CD4-positive, alpha-beta memory T cell (primary cell): ENCODE data around the gene ATAD2B. TPM values are rescaled to one million over a fixed set of nuclear protein-coding genes. Genes with fewer than 3 reads are reported as not detected.
A peak's percentile ranks its signal among the peaks of the same experiment; 100 is the strongest.

Experiments used
- CTCF ChIA-PET: fragments of 350-600 bp; sonication (Branson Sonifier 250); formaldehyde crosslinking; loops from one replicate; lab custom pipeline; 2021; ENCODE audit warnings: inconsistent platforms; ENCODE audit not compliant: partially characterized antibody; lab: Charles Lee
- POLR2A ChIA-PET: fragments of 350-600 bp; sonication (Branson Sonifier 250); formaldehyde crosslinking; loops from one replicate; lab custom pipeline; 2021; ENCODE audit not compliant: partially characterized antibody; lab: Charles Lee
- DNase-seq, 5 donors: peaks; one replicate each; pipeline versions ENCODE4 v3.0.0 to v3.0.0-alpha.2; 2020 to 2022; ENCODE audit warnings: mixed read lengths in 1 of 5
- H3K27ac ChIP-seq: one replicate; pipeline ENCODE4 v1.7.0; 2013; ENCODE audit warnings: low read depth, low read length
- H3K27me3 ChIP-seq: 2 replicates; pipeline ENCODE4 v1.7.0; 2013; ENCODE audit warnings: mild to moderate bottlenecking, low read length, moderate library complexity; ENCODE audit not compliant: insufficient read depth
- H3K36me3 ChIP-seq: 2 replicates; pipeline ENCODE4 v1.7.0; 2013; ENCODE audit warnings: mild to moderate bottlenecking, low read length, moderate library complexity; ENCODE audit not compliant: insufficient read depth
- H3K4me1 ChIP-seq: 2 replicates; pipeline ENCODE4 v1.7.0; 2013; ENCODE audit warnings: mild to moderate bottlenecking, low read length, moderate library complexity; ENCODE audit not compliant: insufficient read depth
- H3K4me3 ChIP-seq, 2 donors: one replicate each; pipeline ENCODE4 v1.7.0; 2013; ENCODE audit warnings: low read length in 2 of 2, mild to moderate bottlenecking in 1 of 2
- H3K9me3 ChIP-seq, 2 donors: one replicate each; pipeline ENCODE4 v1.7.0; 2013; ENCODE audit warnings: low read length in 2 of 2, control low read depth in 1 of 2; ENCODE audit not compliant: control insufficient read depth in 1 of 2
- H3K27ac Mint-ChIP-seq, 7 donors: one replicate each; pipeline ENCODE4 v1.8.0; 2020 to 2021; ENCODE audit warnings: mixed read lengths in 7 of 7, mild to moderate bottlenecking in 6 of 7, inconsistent platforms in 3 of 7, moderate library complexity in 3 of 7
- H3K27me3 Mint-ChIP-seq, 2 donors: one replicate each; pipeline ENCODE4 v1.8.0; 2020 to 2021; ENCODE audit warnings: mixed read lengths in 2 of 2
- H3K36me3 Mint-ChIP-seq, 2 donors: one replicate each; pipeline ENCODE4 v1.8.0; 2020 to 2021; ENCODE audit warnings: mixed read lengths in 2 of 2, inconsistent platforms in 1 of 2, mild to moderate bottlenecking in 1 of 2
- H3K4me1 Mint-ChIP-seq, 4 donors: one replicate each; pipeline ENCODE4 v1.8.0; 2020 to 2021; ENCODE audit warnings: mixed read lengths in 4 of 4, mild to moderate bottlenecking in 1 of 4
- H3K4me3 Mint-ChIP-seq, 8 donors: one replicate each; pipeline ENCODE4 v1.8.0; 2020 to 2021; ENCODE audit warnings: mixed read lengths in 8 of 8, mild to moderate bottlenecking in 7 of 8, moderate library complexity in 6 of 8, inconsistent platforms in 3 of 8
- H3K9me3 Mint-ChIP-seq, 8 donors: one replicate each; pipeline ENCODE4 v1.8.0; 2020 to 2021; ENCODE audit warnings: mixed read lengths in 8 of 8, mild to moderate bottlenecking in 5 of 8, inconsistent platforms in 3 of 8, moderate library complexity in 1 of 8
- intact Hi-C: fragments of 100-400 bp; cut with micrococcal nuclease; formaldehyde crosslinking; loops from one replicate; pipeline ENCODE4 v1.15.1; 2023
- polyA plus RNA-seq, 2 donors: library from polyadenylated mRNA; unstranded; fragments of 300-500 nt; fragmentation: Illumina TruSeq; gene quantifications; one replicate each; pipeline ENCODE4 v1.2.3, GENCODE V29; 2021
- total RNA-seq, 2 experiments: library from RNA; stranded (reverse); gene quantifications; one replicate each; pipeline ENCODE4 v1.2.3, GENCODE V29; 2021

Gene ATAD2B
- total and polyA plus RNA-seq, 4 experiments from 2014 or later: 3.8 to 44.4 (median 22.9) TPM

- Histone ChIP-seq H3K4me3 (no peak overlapping the region), H3K27me3 (no peaks in the 10 kb centered on the region), H3K4me1 (peaks cover 16% of the 10 kb centered on the region), H3K9me3 (no peaks in the 10 kb centered on the region), H3K36me3 (no peaks in the 10 kb centered on the region), H3K27ac (no peak overlapping the region)
- CTCF ChIA-PET: interaction anchor here (3.5 kb wide), 1 partner anchor 18 kb away, joined by 15 read pairs; the partner anchor contains the start of gene ATAD2B
- DNase-seq: no peak
- peaks cover 0 to 6% of the 10 kb centered on the region in 2 donors for H3K36me3 Mint-ChIP-seq
- intact Hi-C loops: loop anchor here (5.0 kb wide), 1 partner anchor 132 kb away; the partner anchor contains the start of gene SF3B6
- H3K4me1 Mint-ChIP-seq: peaks cover 16 to 37% (median 26%) of the 10 kb centered on the region in 4 donors
- no peak overlapping the region for H3K27ac Mint-ChIP-seq
- H3K4me3 Mint-ChIP-seq: no peak overlapping the region
- H3K27me3 Mint-ChIP-seq: no peaks in the 10 kb centered on the region
- no peaks in the 10 kb centered on the region for H3K9me3 Mint-ChIP-seq
- POLR2A ChIA-PET: interaction anchor here (2.7 kb wide), 1 partner anchor 18 kb away, joined by 17 read pairs; the partner anchor contains the start of gene ATAD2B
These were observed 18.1 kb upstream of the ATAD2B start for GRCh38 chr2:23944976-23945375.

- H3K4me3 Mint-ChIP-seq: no peak overlapping the region
- H3K27me3 Mint-ChIP-seq: no peaks in the 10 kb centered on the region
- Histone ChIP-seq H3K27me3 (no peaks in the 10 kb centered on the region), H3K27ac (no peak overlapping the region), H3K36me3 (no peaks in the 10 kb centered on the region), H3K4me1 (peaks cover 20% of the 10 kb centered on the region), H3K9me3 (no peaks in the 10 kb centered on the region), H3K4me3 (no peak overlapping the region)
- H3K4me1 Mint-ChIP-seq: peaks cover 15 to 41% (median 26%) of the 10 kb centered on the region in 4 donors
- no peak for DNase-seq
- H3K9me3 Mint-ChIP-seq: no peaks in the 10 kb centered on the region
- intact Hi-C loops: loop anchor here (5.0 kb wide), 1 partner anchor 133 kb away; the partner anchor contains the start of gene SF3B6
- ChIA-PET POLR2A (interaction anchor here (2.7 kb wide), 1 partner anchor 17 kb away, joined by 17 read pairs; the partner anchor contains the start of gene ATAD2B), CTCF (interaction anchor here (3.5 kb wide), 1 partner anchor 17 kb away, joined by 15 read pairs; the partner anchor contains the start of gene ATAD2B)
- peaks cover 0 to 11% of the 10 kb centered on the region in 2 donors for H3K36me3 Mint-ChIP-seq
- H3K27ac Mint-ChIP-seq: peak overlapping the region in 2 of 7 donors; percentile 3 to 45
These were observed 17.6 kb upstream of the ATAD2B start for GRCh38 chr2:23944527-23944926.

GRCh38 chr2:23943666-23944065 lies 16.7 kb upstream of the ATAD2B start:
- Histone ChIP-seq H3K27ac (no peak overlapping the region), H3K9me3 (no peaks in the 10 kb centered on the region), H3K27me3 (peaks cover 4% of the 10 kb centered on the region), H3K4me3 (no peak overlapping the region), H3K4me1 (peaks cover 27% of the 10 kb centered on the region), H3K36me3 (no peaks in the 10 kb centered on the region)
- intact Hi-C loops: loop anchor here (5.0 kb wide), 1 partner anchor 134 kb away; the partner anchor contains the start of gene SF3B6
- ChIA-PET CTCF (interaction anchor here (3.5 kb wide), 1 partner anchor 16 kb away, joined by 15 read pairs; the partner anchor contains the start of gene ATAD2B), POLR2A (interaction anchor here (2.7 kb wide), 1 partner anchor 16 kb away, joined by 17 read pairs; the partner anchor contains the start of gene ATAD2B)
- Mint-ChIP-seq H3K9me3 (no peaks in the 10 kb centered on the region), H3K27me3 (no peaks in the 10 kb centered on the region), H3K36me3 (peaks cover 0 to 14% of the 10 kb centered on the region in 2 donors), H3K4me1 (peaks cover 21 to 50% (median 33%) of the 10 kb centered on the region in 4 donors), H3K4me3 (peak overlapping the region in 1 of 8 donors; percentile 13), H3K27ac (no peak overlapping the region)
- no peak for DNase-seq

- Histone ChIP-seq H3K4me3 (no peak overlapping the region), H3K36me3 (no peaks in the 10 kb centered on the region), H3K9me3 (no peaks in the 10 kb centered on the region), H3K4me1 (peaks cover 27% of the 10 kb centered on the region), H3K27ac (no peak overlapping the region), H3K27me3 (peaks cover 4% of the 10 kb centered on the region)
- DNase-seq: no peak
- Mint-ChIP-seq H3K4me3 (peak overlapping the region in 6 of 8 donors; percentile 6 to 55 (median 25)), H3K4me1 (peaks cover 21 to 46% (median 30%) of the 10 kb centered on the region in 4 donors), H3K27ac (peak overlapping the region in 2 of 7 donors; percentile 14 to 48), H3K9me3 (no peaks in the 10 kb centered on the region), H3K27me3 (no peaks in the 10 kb centered on the region), H3K36me3 (peaks cover 0 to 14% of the 10 kb centered on the region in 2 donors)
- POLR2A ChIA-PET: interaction anchor here (7.0 kb wide), 1 partner anchor 15 kb away, joined by 144 read pairs; the partner anchor contains the start of gene ATAD2B
- CTCF ChIA-PET: interaction anchor here (0.7 to 6.5 kb wide), 3 partner anchors 15 to 142 kb away, joined by 3 to 64 read pairs (median 3); partner anchors contain the start of gene ATAD2B
- intact Hi-C loops: loop anchor here (5.0 kb wide), 1 partner anchor 136 kb away; the partner anchor contains the start of gene SF3B6
These were observed 14.7 kb upstream of the ATAD2B start for GRCh38 chr2:23941644-23942043.

- Histone ChIP-seq H3K9me3 (no peaks in the 10 kb centered on the region), H3K4me1 (peaks cover 27% of the 10 kb centered on the region), H3K27me3 (peaks cover 4% of the 10 kb centered on the region), H3K36me3 (no peaks in the 10 kb centered on the region), H3K27ac (peak overlapping the region; percentile 70), H3K4me3 (peak overlapping the region; percentile 33 to 81)
- H3K27me3 Mint-ChIP-seq: no peaks in the 10 kb centered on the region
- peak in 3 of 5 donors; percentile 34 to 57 (median 39) for DNase-seq
- ChIA-PET POLR2A (interaction anchor here (1.0 to 7.0 kb wide), 9 partner anchors 10 to 143 kb away, joined by 3 to 144 read pairs (median 4); partner anchors contain the start of genes ATAD2B, SF3B6 and TP53I3), CTCF (interaction anchor here (1.6 to 6.5 kb wide), 2 partner anchors 14 to 141 kb away, joined by 3 to 64 read pairs; partner anchors contain the start of gene ATAD2B)
- H3K36me3 Mint-ChIP-seq: peaks cover 0 to 14% of the 10 kb centered on the region in 2 donors
- H3K4me3 Mint-ChIP-seq: peak overlapping the region; percentile 88 to 97 (median 94)
- H3K9me3 Mint-ChIP-seq: no peaks in the 10 kb centered on the region
- H3K27ac Mint-ChIP-seq: peak overlapping the region; percentile 85 to 96 (median 92)
- peaks cover 21 to 46% (median 30%) of the 10 kb centered on the region in 4 donors for H3K4me1 Mint-ChIP-seq
- intact Hi-C loops: loop anchor here (1.0 to 5.0 kb wide), 2 partner anchors 14 to 136 kb away; partner anchors contain the start of genes ATAD2B and SF3B6
These were observed 14.0 kb upstream of the ATAD2B start for GRCh38 chr2:23940718-23941620.

- no peaks in the 10 kb centered on the region for H3K9me3 Mint-ChIP-seq
- H3K4me1 Mint-ChIP-seq: peaks cover 21 to 46% (median 30%) of the 10 kb centered on the region in 4 donors
- Histone ChIP-seq H3K27me3 (peaks cover 4% of the 10 kb centered on the region), H3K36me3 (no peaks in the 10 kb centered on the region), H3K9me3 (no peaks in the 10 kb centered on the region), H3K4me1 (peaks cover 25% of the 10 kb centered on the region), H3K27ac (peak within 1 kb of the TSS; percentile 70), H3K4me3 (peak within 1 kb of the TSS; percentile 76 to 81)
- peaks cover 0 to 14% of the 10 kb centered on the region in 2 donors for H3K36me3 Mint-ChIP-seq
- POLR2A ChIA-PET: interaction anchor here (1.0 to 7.0 kb wide), 9 partner anchors 11 to 144 kb away, joined by 3 to 144 read pairs (median 4); partner anchors contain the start of genes ATAD2B, SF3B6 and TP53I3
- peak within 1 kb of the TSS; percentile 90 to 97 (median 94) for H3K4me3 Mint-ChIP-seq
- CTCF ChIA-PET: interaction anchor here (1.1 to 6.5 kb wide), 3 partner anchors 9 to 144 kb away, joined by 3 to 64 read pairs (median 4); partner anchors contain the start of genes ATAD2B and TP53I3
- peak; percentile 69 to 82 (median 80) for DNase-seq
- H3K27me3 Mint-ChIP-seq: no peaks in the 10 kb centered on the region
- peak within 1 kb of the TSS; percentile 90 to 96 (median 95) for H3K27ac Mint-ChIP-seq
- intact Hi-C loops: loop anchor here (1.0 to 5.0 kb wide), 2 partner anchors 13 to 137 kb away; partner anchors contain the start of genes ATAD2B and SF3B6
These were observed 13.2 kb upstream of the ATAD2B start, which contains the start of gene UBXN2A for GRCh38 chr2:23939987-23940717. Gene UBXN2A, plus strand, starts transcription at chr2:23940463. Its CDS starts 17,852 bp downstream, at chr2:23958315.
